ENCODE measurements around the gene SURF1.
"Not testable (repeated sequence)": the region's sequence is repeated elsewhere in the genome, so short reads cannot be mapped to it uniquely, and the experiment has no call there.

SURF1 gene

GRCh38 chr9:133320421-133320881, 35.8 kb downstream of the SURF1 start:
- DNase-seq (ENCODE audit: low read depth), result no peak

- DNase-seq (ENCODE audit: low read depth), result not testable (repeated sequence)
These were observed 38.7 kb downstream of the SURF1 start for GRCh38 chr9:133317551-133317950.

- DNase-seq (ENCODE audit: low read depth), result no peak
These were observed 40.3 kb downstream of the SURF1 start for GRCh38 chr9:133315997-133316396.

- DNase-seq (ENCODE audit: low read depth), result no peak
These were observed 46.7 kb downstream of the SURF1 start for GRCh38 chr9:133309608-133310007.

GRCh38 chr9:133307301-133307700, 49.0 kb downstream of the SURF1 start:
- DNase-seq (ENCODE audit: low read depth), result no peak

- DNase-seq (ENCODE audit: low read depth), result no peak
These were observed 49.8 kb downstream of the SURF1 start for GRCh38 chr9:133306242-133307204.

- DNase-seq (ENCODE audit: low read depth), result no peak
These were observed 50.6 kb downstream of the SURF1 start for GRCh38 chr9:133305731-133306130.

- no peak for DNase-seq (ENCODE audit: low read depth)
These were observed 51.6 kb downstream of the SURF1 start for GRCh38 chr9:133304477-133305377.

GRCh38 chr9:133304158-133304470, 52.2 kb downstream of the SURF1 start:
- DNase-seq (ENCODE audit: low read depth), result no peak

- DNase-seq (ENCODE audit: low read depth), result no peak
These were observed 52.8 kb downstream of the SURF1 start for GRCh38 chr9:133303266-133304157.

All from EH (cell line).